Measurements from ENCODE around the gene RNF114.

RNF114 gene

GRCh38 chr20:49891476-49892110, 44.6 kb upstream of the RNF114 start:
- Histone ChIP-seq H3K27me3 (ENCODE audit: insufficient read depth, poor library complexity, severe bottlenecking) (no peaks in the 10 kb centered on the region), H3K4me3 (replicated peaks; ENCODE audit: insufficient read depth, low read length) (no peak overlapping the region), H3K27ac (replicated peaks) (no peak overlapping the region)
- DNase-seq (ENCODE audit: low read depth in 1 of 2, low spot score in 1 of 2) = no peak
- no peak for TF ChIP-seq CTCF (IDR thresholded peaks at IDR 0.05; ENCODE audit: insufficient read depth, low read length)
- no peak for TF ChIP-seq SPI1 (IDR thresholded peaks at IDR 0.05; ENCODE audit: borderline replicate concordance, low read depth)
- TF ChIP-seq POLR2AphosphoS5 (IDR thresholded peaks at IDR 0.05; ENCODE audit: low read depth) = no peak
- no peak for TF ChIP-seq REST (IDR thresholded peaks at IDR 0.05; ENCODE audit: insufficient replicate concordance, low read depth)
- TF ChIP-seq GABPA (IDR thresholded peaks at IDR 0.05; ENCODE audit: low read depth) = no peak

GRCh38 chr20:49892260-49892659, 43.9 kb upstream of the RNF114 start:
- peak in 1 of 2 experiments; percentile 42 for DNase-seq (ENCODE audit: low read depth in 1 of 2, low spot score in 1 of 2)
- Histone ChIP-seq H3K27ac (replicated peaks) (peak overlapping the region; percentile 32), H3K27me3 (ENCODE audit: insufficient read depth, poor library complexity, severe bottlenecking) (no peaks in the 10 kb centered on the region), H3K4me3 (replicated peaks; ENCODE audit: insufficient read depth, low read length) (no peak overlapping the region)
- TF ChIP-seq GABPA (IDR thresholded peaks at IDR 0.05; ENCODE audit: low read depth) = no peak
- TF ChIP-seq REST (IDR thresholded peaks at IDR 0.05; ENCODE audit: insufficient replicate concordance, low read depth) = no peak
- no peak for TF ChIP-seq CTCF (IDR thresholded peaks at IDR 0.05; ENCODE audit: insufficient read depth, low read length)
- TF ChIP-seq SPI1 (IDR thresholded peaks at IDR 0.05; ENCODE audit: borderline replicate concordance, low read depth) = no peak
- TF ChIP-seq POLR2AphosphoS5 (IDR thresholded peaks at IDR 0.05; ENCODE audit: low read depth) = no peak

GRCh38 chr20:49892817-49893216, 43.4 kb upstream of the RNF114 start:
- no peak overlapping the region for H3K27ac ChIP-seq (replicated peaks)
- no peak overlapping the region for H3K4me3 ChIP-seq (replicated peaks; ENCODE audit: insufficient read depth, low read length)
- no peak for DNase-seq (ENCODE audit: low read depth in 1 of 2, low spot score in 1 of 2)
- H3K27me3 ChIP-seq (ENCODE audit: insufficient read depth, poor library complexity, severe bottlenecking) = no peaks in the 10 kb centered on the region
- no peak for TF ChIP-seq SPI1 (IDR thresholded peaks at IDR 0.05; ENCODE audit: borderline replicate concordance, low read depth)
- no peak for TF ChIP-seq REST (IDR thresholded peaks at IDR 0.05; ENCODE audit: insufficient replicate concordance, low read depth)
- TF ChIP-seq CTCF (IDR thresholded peaks at IDR 0.05; ENCODE audit: insufficient read depth, low read length) = no peak
- TF ChIP-seq POLR2AphosphoS5 (IDR thresholded peaks at IDR 0.05; ENCODE audit: low read depth) = no peak
- no peak for TF ChIP-seq GABPA (IDR thresholded peaks at IDR 0.05; ENCODE audit: low read depth)
